Upper lobe of right lung (tissue), 1 donor: ENCODE results near the gene NT5C2. TPM values are rescaled to one million over a fixed set of nuclear protein-coding genes. Genes with fewer than 3 reads are reported as not detected.
"Not testable (repeated sequence)": the region's sequence is repeated elsewhere in the genome, so short reads cannot be mapped to it uniquely, and the experiment has no call there.

Experiments used
- ATAC-seq: fragments of 200-7000 bp; cut with Tn5 transposase; one replicate; pipeline ENCODE4 v1.9.1; 2020; ENCODE audit warnings: mild to moderate bottlenecking, moderate library complexity
- DNase-seq: peaks from one replicate; pipeline ENCODE4 v3.0.0-alpha.2; 2020
- H3K27ac ChIP-seq: fragments of 200-600 bp; one replicate; pipeline ENCODE4 v1.8.0; 2022
- H3K27me3 ChIP-seq: fragments of 200-600 bp; one replicate; pipeline ENCODE4 v1.8.0; 2022; ENCODE audit warnings: mild to moderate bottlenecking
- H3K36me3 ChIP-seq: fragments of 200-600 bp; one replicate; pipeline ENCODE4 v1.8.0; 2022
- H3K4me1 ChIP-seq: fragments of 200-600 bp; one replicate; pipeline ENCODE4 v1.8.0; 2022
- H3K4me3 ChIP-seq: fragments of 200-600 bp; one replicate; pipeline ENCODE4 v1.8.0; 2022; ENCODE audit warnings: mild to moderate bottlenecking
- H3K9me3 ChIP-seq: fragments of 200-600 bp; one replicate; pipeline ENCODE4 v1.8.0; 2022
- intact Hi-C: fragments of 100-400 bp; cut with DNase I; formaldehyde crosslinking; loops from one replicate; pipeline ENCODE4 v1.11.0; 2022
- total RNA-seq: library from RNA; stranded (reverse); fragmentation: NEBNext Ultra II Directional; extraction: Animal tissue kit (Norgen Biotek cat#: 25700); gene quantifications from one replicate; pipeline ENCODE4 v1.2.1, GENCODE V29; 2021
- TF ChIP-seq, protein P1 (sequence below): fragments of 200-600 bp; IDR thresholded peaks from one replicate; pipeline ENCODE4 v1.8.0; 2022; ENCODE audit warnings: antibody characterized with exemption
- donor health status: DM: no; HTN: yes; CAD: no; lungs with severe emphysema.

NT5C2 gene
- total RNA-seq, 1 donor from 2014 or later = 92.7 TPM

DNA sequence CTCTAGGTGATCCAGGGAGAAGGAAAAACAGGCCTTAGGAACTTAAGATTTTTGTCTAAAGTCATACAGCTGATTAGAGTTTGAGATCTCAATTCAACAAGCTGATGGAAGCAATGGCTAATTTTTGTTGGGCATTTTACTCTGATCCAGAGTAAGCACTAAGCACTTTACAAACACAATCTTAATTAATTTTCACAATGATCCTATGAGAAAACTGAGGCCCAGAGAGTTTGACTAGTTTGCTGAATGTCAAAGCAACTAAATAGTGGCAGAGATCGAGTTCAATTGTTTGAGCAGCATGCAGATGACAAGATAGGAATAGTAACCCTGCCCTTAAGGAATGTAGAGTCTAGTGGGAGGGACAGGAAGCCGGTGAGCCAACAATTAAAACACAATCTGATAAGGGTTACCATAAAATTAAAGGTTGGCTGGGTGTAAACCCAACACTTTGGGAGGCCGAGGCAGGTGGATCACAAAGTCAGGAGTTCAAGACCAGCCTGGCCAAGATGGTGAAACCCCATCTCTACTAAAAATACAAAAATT is 39.1 kb upstream of the NT5C2 start:
- H3K4me1 ChIP-seq = peaks cover 10% of the 10 kb centered on the region
- peak overlapping the region; percentile 55 for H3K27ac ChIP-seq
- H3K27me3 ChIP-seq = no peaks in the 10 kb centered on the region
- no peak overlapping the region for H3K4me3 ChIP-seq
- TF ChIP-seq, protein P1, sequence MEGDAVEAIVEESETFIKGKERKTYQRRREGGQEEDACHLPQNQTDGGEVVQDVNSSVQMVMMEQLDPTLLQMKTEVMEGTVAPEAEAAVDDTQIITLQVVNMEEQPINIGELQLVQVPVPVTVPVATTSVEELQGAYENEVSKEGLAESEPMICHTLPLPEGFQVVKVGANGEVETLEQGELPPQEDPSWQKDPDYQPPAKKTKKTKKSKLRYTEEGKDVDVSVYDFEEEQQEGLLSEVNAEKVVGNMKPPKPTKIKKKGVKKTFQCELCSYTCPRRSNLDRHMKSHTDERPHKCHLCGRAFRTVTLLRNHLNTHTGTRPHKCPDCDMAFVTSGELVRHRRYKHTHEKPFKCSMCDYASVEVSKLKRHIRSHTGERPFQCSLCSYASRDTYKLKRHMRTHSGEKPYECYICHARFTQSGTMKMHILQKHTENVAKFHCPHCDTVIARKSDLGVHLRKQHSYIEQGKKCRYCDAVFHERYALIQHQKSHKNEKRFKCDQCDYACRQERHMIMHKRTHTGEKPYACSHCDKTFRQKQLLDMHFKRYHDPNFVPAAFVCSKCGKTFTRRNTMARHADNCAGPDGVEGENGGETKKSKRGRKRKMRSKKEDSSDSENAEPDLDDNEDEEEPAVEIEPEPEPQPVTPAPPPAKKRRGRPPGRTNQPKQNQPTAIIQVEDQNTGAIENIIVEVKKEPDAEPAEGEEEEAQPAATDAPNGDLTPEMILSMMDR = no peak
- no peaks in the 10 kb centered on the region for H3K36me3 ChIP-seq
- DNase-seq (no peak), ATAC-seq (no peak)
- intact Hi-C loops = no loop called here
- no peaks in the 10 kb centered on the region for H3K9me3 ChIP-seq

DNA sequence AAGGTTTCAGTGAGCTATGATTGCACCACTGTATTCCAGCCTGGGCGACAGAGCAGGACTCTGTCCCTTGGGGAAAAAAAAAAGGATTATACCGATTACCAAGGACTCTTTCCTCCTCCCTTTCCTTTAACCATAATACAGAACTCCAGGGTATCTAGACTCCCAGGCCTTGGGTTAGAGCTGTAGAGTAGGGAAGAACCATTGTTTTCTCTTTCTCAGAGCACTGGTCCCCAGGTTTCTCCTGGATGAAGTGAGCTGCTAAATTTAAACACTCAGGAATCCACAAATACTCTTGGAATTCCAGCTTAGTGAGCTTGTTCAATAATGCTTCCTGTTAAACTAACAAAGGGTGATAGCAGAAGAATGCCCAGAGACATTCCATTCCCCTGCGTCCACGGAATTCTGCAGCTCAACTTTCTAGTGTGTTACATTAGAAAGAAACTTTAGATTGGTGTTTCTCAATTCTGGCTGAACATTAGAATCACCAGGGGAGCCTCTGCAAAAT is 38.0 kb upstream of the NT5C2 start:
- intact Hi-C loops = no loop called here
- no peak for DNase-seq
- peak overlapping the region; percentile 55 for H3K27ac ChIP-seq

DNA sequence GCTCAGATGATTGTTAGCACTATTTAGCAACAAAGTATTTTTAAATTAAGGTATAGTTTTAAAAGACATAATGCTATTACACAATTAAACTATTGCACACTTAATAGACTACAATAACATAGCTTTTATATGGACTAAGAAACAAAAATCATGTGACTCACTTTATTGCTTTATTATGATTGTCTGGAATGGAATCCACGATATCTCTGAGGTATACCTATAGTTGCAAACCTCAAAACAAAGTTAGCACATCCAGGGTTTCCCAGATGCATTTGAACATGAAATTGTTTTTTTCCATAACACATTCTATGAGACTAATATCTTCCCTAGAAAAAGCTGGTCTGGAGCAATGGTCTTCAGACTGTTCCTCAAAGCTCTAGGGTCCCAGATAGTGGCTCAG is 34.3 kb upstream of the NT5C2 start:
- TF ChIP-seq, protein P1 = no peak
- intact Hi-C loops = no loop called here

More for the DNA sequence above, 38.0 kb upstream of the NT5C2 start:
- TF ChIP-seq, protein P1 = no peak
- Histone ChIP-seq H3K4me1 (peaks cover 10% of the 10 kb centered on the region), H3K4me3 (no peak overlapping the region), H3K27me3 (no peaks in the 10 kb centered on the region), H3K36me3 (no peaks in the 10 kb centered on the region), H3K9me3 (no peaks in the 10 kb centered on the region)
- peak; percentile 87 for ATAC-seq

DNA sequence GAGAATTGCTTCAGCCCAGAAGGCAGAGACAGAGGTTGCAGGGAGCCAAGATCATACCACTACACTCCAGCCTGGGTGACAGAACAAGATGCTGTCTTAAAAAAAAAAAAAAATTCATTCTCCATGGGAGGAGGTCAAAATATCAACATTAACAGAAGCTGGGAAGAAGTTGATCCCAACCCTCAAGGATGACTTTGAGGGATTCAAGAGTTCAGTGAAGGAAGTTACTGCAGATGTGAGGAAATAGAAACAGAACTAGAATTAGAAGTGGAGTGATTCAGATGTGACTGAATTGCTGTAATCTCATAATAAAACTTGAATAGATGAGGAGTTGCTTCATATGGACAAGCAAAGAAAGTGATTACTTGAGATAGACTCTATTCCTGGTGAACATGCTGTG is 32.9 kb upstream of the NT5C2 start:
- Histone ChIP-seq H3K4me3 (no peak overlapping the region), H3K27me3 (no peaks in the 10 kb centered on the region), H3K36me3 (no peaks in the 10 kb centered on the region), H3K4me1 (peaks cover 4% of the 10 kb centered on the region), H3K9me3 (peaks cover 9% of the 10 kb centered on the region), H3K27ac (no peak overlapping the region)
- intact Hi-C loops = no loop called here
- DNase-seq = no peak
- TF ChIP-seq, protein P1 = no peak
- peak; percentile 48 for ATAC-seq

More for the DNA sequence above, 34.3 kb upstream of the NT5C2 start:
- no peak overlapping the region for H3K4me3 ChIP-seq
- ATAC-seq = no peak
- H3K9me3 ChIP-seq = peaks cover 9% of the 10 kb centered on the region
- peaks cover 10% of the 10 kb centered on the region for H3K4me1 ChIP-seq
- no peaks in the 10 kb centered on the region for H3K27me3 ChIP-seq
- no peaks in the 10 kb centered on the region for H3K36me3 ChIP-seq
- DNase-seq = no peak
- H3K27ac ChIP-seq = no peak overlapping the region

DNA sequence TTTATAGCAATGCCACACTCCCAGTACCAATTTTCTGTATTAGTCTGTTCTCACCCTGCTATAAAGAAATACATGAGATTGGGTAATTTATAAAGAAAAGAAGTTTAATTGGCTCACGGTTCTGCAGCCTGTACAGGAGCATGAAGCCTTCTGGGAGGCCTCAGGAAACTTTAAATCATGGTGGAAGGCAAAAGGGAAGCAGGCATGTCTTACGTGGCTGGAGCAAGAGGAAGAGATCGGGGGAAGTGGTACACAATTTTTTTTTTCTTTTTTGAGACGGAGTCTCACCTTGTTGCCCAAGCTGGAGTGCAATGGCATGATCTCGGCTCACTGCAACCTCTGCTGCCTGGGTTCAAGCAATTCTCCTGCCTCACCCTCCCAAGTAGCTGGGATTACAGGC is 31.6 kb upstream of the NT5C2 start:
- ATAC-seq, H3K4me3 ChIP-seq, H3K9me3 ChIP-seq, H3K27me3 ChIP-seq, H3K4me1 ChIP-seq, H3K36me3 ChIP-seq, intact Hi-C loops, DNase-seq: not testable (repeated sequence)
- peak overlapping the region; percentile 6 for H3K27ac ChIP-seq

DNA sequence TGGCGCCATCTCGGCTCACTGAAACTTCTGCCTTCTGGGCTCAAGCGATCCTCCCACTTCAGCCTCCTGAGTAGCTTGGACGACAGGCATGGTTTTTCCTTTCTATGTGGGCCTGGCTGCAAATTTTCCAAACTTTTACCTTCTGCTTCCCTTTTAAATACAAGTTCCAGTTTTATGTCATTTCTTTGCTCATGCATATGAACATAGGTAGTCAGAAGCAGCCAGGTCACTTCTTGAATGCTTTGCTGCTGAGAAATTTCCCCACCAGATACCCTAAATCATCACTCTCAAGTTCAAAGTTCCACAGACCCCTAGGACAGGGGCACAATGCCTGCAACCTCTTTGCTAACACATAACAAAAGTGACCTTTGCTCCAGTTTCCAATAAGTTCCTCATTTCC is 31.1 kb upstream of the NT5C2 start:
- no peak overlapping the region for H3K27ac ChIP-seq
- peaks cover 4% of the 10 kb centered on the region for H3K4me1 ChIP-seq
- TF ChIP-seq, protein P1 = no peak
- no peaks in the 10 kb centered on the region for H3K36me3 ChIP-seq
- DNase-seq (no peak), ATAC-seq (no peak)
- no peak overlapping the region for H3K4me3 ChIP-seq
- H3K9me3 ChIP-seq = peaks cover 9% of the 10 kb centered on the region
- no peaks in the 10 kb centered on the region for H3K27me3 ChIP-seq
- intact Hi-C loops = no loop called here

DNA sequence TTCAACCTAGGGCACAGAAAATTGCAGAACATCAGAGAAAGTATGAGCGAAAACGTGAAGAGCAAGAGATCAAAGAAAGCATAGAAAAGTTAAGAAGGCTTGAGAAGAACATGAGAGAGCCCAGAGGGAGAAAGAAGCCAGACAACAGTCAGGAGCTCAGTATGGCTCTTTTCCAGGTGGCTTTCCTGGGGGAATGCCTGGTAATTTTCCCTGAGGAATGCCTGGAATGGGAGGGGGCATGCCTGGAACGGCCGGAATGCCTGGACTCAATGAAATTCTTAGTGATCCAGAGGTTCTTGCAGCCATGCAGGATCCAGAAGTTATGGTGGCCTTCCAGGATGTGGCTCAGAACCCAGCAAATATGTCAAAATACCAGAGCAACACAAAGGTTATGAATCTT is 23.3 kb upstream of the NT5C2 start:
- intact Hi-C loops, H3K27ac ChIP-seq, H3K9me3 ChIP-seq, DNase-seq, H3K4me3 ChIP-seq, H3K27me3 ChIP-seq, H3K4me1 ChIP-seq, H3K36me3 ChIP-seq, ATAC-seq: not testable (repeated sequence)
